A549 (cell line): ENCODE measurements around the gene DHDH. TPM values are rescaled to one million over a fixed set of nuclear protein-coding genes. Genes with fewer than 3 reads are reported as not detected.
A peak's percentile ranks its signal among the peaks of the same experiment; 100 is the strongest.

Experiments
- ATOH8 ChIP-seq: fragments of 250-450 bp; sonication (Bioruptor Pico); IDR thresholded peaks from 2 replicates; pipeline ENCODE4 v1.5.0; 2020; ENCODE audit warnings: low read depth, mild to moderate bottlenecking, moderate library complexity
- BHLHE40 ChIP-seq: IDR thresholded peaks from 2 replicates; pipeline ENCODE4 v1.6.1; 2012; ENCODE audit warnings: low read depth, low read length, inconsistent platforms
- EHF ChIP-seq: fragments of 250-450 bp; sonication (Bioruptor Pico); IDR thresholded peaks from 2 replicates; pipeline ENCODE4 v1.5.0; 2020; ENCODE audit warnings: mild to moderate bottlenecking
- EHMT2 ChIP-seq: fragments of 200-600 bp; sonication (generic); IDR thresholded peaks from 2 replicates; pipeline ENCODE4 v1.6.1; 2016; ENCODE audit warnings: antibody characterized with exemption, low read depth, mild to moderate bottlenecking, moderate library complexity
- ESRRA ChIP-seq: fragments of 150-350 bp; IDR thresholded peaks from 2 replicates; pipeline ENCODE4 v1.6.1; 2014; ENCODE audit warnings: mild to moderate bottlenecking, low read length, borderline replicate concordance
- FOSB ChIP-seq: fragments of 250-450 bp; sonication (Bioruptor Pico); IDR thresholded peaks from 2 replicates; pipeline ENCODE4 v1.5.0; 2020; ENCODE audit warnings: mild to moderate bottlenecking, moderate library complexity
- GATA3 ChIP-seq: IDR thresholded peaks from 2 replicates; pipeline ENCODE4 v1.6.1; 2012; ENCODE audit warnings: borderline replicate concordance
- HOXA7 ChIP-seq: fragments of 250-450 bp; sonication (Bioruptor Pico); IDR thresholded peaks from 2 replicates; pipeline ENCODE4 v1.5.0; 2020; ENCODE audit warnings: mild to moderate bottlenecking, moderate library complexity
- HOXB5 ChIP-seq: fragments of 250-450 bp; sonication (Bioruptor Pico); IDR thresholded peaks from 2 replicates; pipeline ENCODE4 v1.5.0; 2020; ENCODE audit warnings: mild to moderate bottlenecking, moderate library complexity
- JUNB ChIP-seq: fragments of >200 bp; sonication (Bioruptor Twin); formaldehyde crosslinking; IDR thresholded peaks from 2 replicates; pipeline ENCODE4 v1.6.1; 2016
- KDM1A ChIP-seq: fragments of 200-600 bp; sonication (generic); IDR thresholded peaks from 2 replicates; pipeline ENCODE4 v1.6.1; 2016; ENCODE audit warnings: low read depth, mild to moderate bottlenecking
- MAFK ChIP-seq: fragments of 450-650 bp; IDR thresholded peaks from 2 replicates; pipeline ENCODE4 v1.6.1; 2014; ENCODE audit not compliant: partially characterized antibody
- MAX ChIP-seq: IDR thresholded peaks from 2 replicates; pipeline ENCODE4 v1.6.1; 2012
- MAZ ChIP-seq: fragments of 150-350 bp; IDR thresholded peaks from 2 replicates; pipeline ENCODE4 v1.6.1; 2014; ENCODE audit warnings: antibody characterized with exemption, low read depth, low read length, borderline replicate concordance
- PHF8 ChIP-seq: fragments of 200-600 bp; sonication (generic); IDR thresholded peaks from 2 replicates; pipeline ENCODE4 v1.6.1; 2016; ENCODE audit warnings: low read depth, mild to moderate bottlenecking, antibody characterized with exemption, moderate library complexity, borderline replicate concordance
- POLR2A ChIP-seq: IDR thresholded peaks from 2 replicates; pipeline ENCODE4 v1.6.1; 2012; ENCODE audit warnings: mild to moderate bottlenecking, low read length
- RNF2 ChIP-seq: fragments of 200-600 bp; sonication (generic); IDR thresholded peaks from 2 replicates; pipeline ENCODE4 v1.6.1; 2016; ENCODE audit warnings: low read depth, mild to moderate bottlenecking, antibody characterized with exemption, moderate library complexity, borderline replicate concordance
- SMC3 ChIP-seq: fragments of >200 bp; sonication (Bioruptor Twin); formaldehyde crosslinking; IDR thresholded peaks from 3 replicates; pipeline ENCODE4 v1.6.1; 2018; ENCODE audit warnings: inconsistent platforms
- SREBF2 ChIP-seq: fragments of 450-650 bp; IDR thresholded peaks from 2 replicates; pipeline ENCODE4 v1.6.1; 2014; ENCODE audit warnings: mild to moderate bottlenecking, moderate library complexity
- TFCP2L1 ChIP-seq: fragments of 250-450 bp; sonication (Bioruptor Pico); IDR thresholded peaks from 2 replicates; pipeline ENCODE4 v1.5.0; 2021; ENCODE audit warnings: mild to moderate bottlenecking
- TP53 ChIP-seq: fragments of 250-450 bp; sonication (Bioruptor Pico); IDR thresholded peaks from 2 replicates; pipeline ENCODE4 v1.5.0; 2021; ENCODE audit warnings: mild to moderate bottlenecking, moderate library complexity
- ZFP36 ChIP-seq: fragments of 450-650 bp; IDR thresholded peaks from 2 replicates; pipeline ENCODE4 v1.6.1; 2014; ENCODE audit warnings: borderline replicate concordance; ENCODE audit not compliant: partially characterized antibody
- ZSCAN20 ChIP-seq: fragments of 250-450 bp; sonication (Bioruptor Pico); IDR thresholded peaks from 2 replicates; pipeline ENCODE4 v1.8.0; 2022; ENCODE audit warnings: mild to moderate bottlenecking, moderate library complexity
- polyA plus RNA-seq, 4 experiments: library from polyadenylated mRNA; depleted of rRNA in 3 of 4; stranded (reverse); fragments of >200 nt; fragmentation: RNase III in 1 of 4; extraction: RNeasy Plus Mini Kit Qiagen cat#74134 plus additional on column Dnase treatment in 1 of 4; gene quantifications; 2 replicates in 3 of 4; 3 replicates in 1 of 4; pipeline ENCODE4 v1.2.3, GENCODE V29; 2011 to 2017
- TF ChIP-seq, protein P1 (sequence below): fragments of 200-600 bp; sonication (generic); IDR thresholded peaks from 2 replicates; pipeline ENCODE4 v1.6.1; 2016; ENCODE audit warnings: antibody characterized with exemption, mild to moderate bottlenecking, moderate library complexity
- TF ChIP-seq, protein P2 (sequence below): IDR thresholded peaks from 2 replicates; pipeline ENCODE4 v1.6.1; 2012
- TF ChIP-seq, protein P3 (sequence below): fragments of >200 bp; sonication (Bioruptor Twin); formaldehyde crosslinking; IDR thresholded peaks from 2 replicates; pipeline ENCODE4 v1.6.1; 2016
- TF ChIP-seq, protein P4 (sequence below): fragments of >200 bp; sonication (Bioruptor Twin); formaldehyde crosslinking; IDR thresholded peaks from 3 replicates; pipeline ENCODE4 v1.5.1; 2016
- TF ChIP-seq, protein P5 (sequence below): IDR thresholded peaks from 2 replicates; pipeline ENCODE4 v1.6.1; 2012; ENCODE audit warnings: low read depth, borderline replicate concordance
- TF ChIP-seq, protein P6 (sequence below): fragments of 250-450 bp; sonication (Bioruptor Pico); IDR thresholded peaks from 2 replicates; pipeline ENCODE4 v1.5.0; 2021; ENCODE audit warnings: mild to moderate bottlenecking, moderate library complexity, borderline replicate concordance
- TF ChIP-seq, protein P7 (sequence below): fragments of 450-650 bp; IDR thresholded peaks from 2 replicates; pipeline ENCODE4 v1.6.1; 2014; ENCODE audit warnings: antibody characterized with exemption

The DHDH gene
- polyA plus RNA-seq, 2 of the 4 experiments (the other 2 are of a cell fraction), result 0.78 to 1.2 TPM

DNA sequence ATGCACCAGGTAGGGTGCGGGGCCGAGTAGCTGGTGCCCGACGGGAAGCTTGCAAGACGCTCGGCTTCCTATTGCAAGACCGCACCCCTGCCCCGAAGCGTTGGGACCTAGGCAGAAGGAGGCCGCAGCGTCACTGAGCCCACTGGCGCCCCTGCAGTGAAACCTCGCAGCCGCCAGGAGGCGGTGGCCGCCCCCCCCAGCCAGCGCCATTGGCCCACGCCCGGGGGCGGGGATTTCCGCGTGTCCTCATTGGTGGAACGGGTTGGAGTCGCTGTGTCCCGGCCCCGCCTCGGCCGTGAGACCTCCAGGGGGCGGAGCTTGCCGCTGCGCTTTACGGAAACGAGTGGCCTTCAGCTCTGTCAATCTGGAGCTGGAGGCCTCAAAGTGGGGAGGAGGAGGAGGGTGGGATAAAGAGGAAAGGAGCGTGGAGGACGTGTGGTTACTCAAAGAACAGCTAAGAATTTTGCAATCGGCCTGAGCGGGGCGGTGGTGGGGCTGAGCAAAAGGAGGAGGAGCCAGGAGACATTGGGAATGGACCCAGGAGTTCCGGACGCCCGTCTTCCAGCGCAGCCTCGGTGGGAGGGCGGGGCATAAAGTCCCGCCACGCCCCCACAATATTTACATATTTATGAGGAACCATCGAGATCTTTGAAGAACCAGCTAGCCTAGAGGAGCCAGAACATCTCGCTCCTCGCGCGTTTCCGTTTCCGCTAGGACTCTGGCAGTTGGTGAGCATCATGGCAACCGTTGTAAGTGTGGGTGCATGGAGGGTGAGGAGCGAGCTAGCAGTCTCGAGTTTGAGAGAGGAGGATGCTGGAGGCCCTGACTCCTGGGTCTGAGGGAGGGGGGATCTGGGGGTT lies 59.9 kb downstream of the DHDH start, which contains the start of the genes GYS1 and RUVBL2 (continued):
- TF ChIP-seq, protein P1, sequence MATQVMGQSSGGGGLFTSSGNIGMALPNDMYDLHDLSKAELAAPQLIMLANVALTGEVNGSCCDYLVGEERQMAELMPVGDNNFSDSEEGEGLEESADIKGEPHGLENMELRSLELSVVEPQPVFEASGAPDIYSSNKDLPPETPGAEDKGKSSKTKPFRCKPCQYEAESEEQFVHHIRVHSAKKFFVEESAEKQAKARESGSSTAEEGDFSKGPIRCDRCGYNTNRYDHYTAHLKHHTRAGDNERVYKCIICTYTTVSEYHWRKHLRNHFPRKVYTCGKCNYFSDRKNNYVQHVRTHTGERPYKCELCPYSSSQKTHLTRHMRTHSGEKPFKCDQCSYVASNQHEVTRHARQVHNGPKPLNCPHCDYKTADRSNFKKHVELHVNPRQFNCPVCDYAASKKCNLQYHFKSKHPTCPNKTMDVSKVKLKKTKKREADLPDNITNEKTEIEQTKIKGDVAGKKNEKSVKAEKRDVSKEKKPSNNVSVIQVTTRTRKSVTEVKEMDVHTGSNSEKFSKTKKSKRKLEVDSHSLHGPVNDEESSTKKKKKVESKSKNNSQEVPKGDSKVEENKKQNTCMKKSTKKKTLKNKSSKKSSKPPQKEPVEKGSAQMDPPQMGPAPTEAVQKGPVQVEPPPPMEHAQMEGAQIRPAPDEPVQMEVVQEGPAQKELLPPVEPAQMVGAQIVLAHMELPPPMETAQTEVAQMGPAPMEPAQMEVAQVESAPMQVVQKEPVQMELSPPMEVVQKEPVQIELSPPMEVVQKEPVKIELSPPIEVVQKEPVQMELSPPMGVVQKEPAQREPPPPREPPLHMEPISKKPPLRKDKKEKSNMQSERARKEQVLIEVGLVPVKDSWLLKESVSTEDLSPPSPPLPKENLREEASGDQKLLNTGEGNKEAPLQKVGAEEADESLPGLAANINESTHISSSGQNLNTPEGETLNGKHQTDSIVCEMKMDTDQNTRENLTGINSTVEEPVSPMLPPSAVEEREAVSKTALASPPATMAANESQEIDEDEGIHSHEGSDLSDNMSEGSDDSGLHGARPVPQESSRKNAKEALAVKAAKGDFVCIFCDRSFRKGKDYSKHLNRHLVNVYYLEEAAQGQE, result no peak
- TF ChIP-seq, protein P2, sequence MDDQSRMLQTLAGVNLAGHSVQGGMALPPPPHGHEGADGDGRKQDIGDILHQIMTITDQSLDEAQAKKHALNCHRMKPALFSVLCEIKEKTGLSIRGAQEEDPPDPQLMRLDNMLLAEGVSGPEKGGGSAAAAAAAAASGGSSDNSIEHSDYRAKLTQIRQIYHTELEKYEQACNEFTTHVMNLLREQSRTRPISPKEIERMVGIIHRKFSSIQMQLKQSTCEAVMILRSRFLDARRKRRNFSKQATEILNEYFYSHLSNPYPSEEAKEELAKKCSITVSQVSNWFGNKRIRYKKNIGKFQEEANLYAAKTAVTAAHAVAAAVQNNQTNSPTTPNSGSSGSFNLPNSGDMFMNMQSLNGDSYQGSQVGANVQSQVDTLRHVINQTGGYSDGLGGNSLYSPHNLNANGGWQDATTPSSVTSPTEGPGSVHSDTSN, result peak; percentile 93
- TF ChIP-seq SMC3, result peak; percentile 65; the same call in 2 of the 3 replicates
- no peak for TF ChIP-seq ZFP36
- no peak for TF ChIP-seq TFCP2L1
- no peak for TF ChIP-seq ESRRA
- no peak for TF ChIP-seq BHLHE40
- TF ChIP-seq MAX, result peak; percentile 83
- no peak for TF ChIP-seq TP53
- TF ChIP-seq, protein P3, sequence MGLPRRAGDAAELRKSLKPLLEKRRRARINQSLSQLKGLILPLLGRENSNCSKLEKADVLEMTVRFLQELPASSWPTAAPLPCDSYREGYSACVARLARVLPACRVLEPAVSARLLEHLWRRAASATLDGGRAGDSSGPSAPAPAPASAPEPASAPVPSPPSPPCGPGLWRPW, result no peak
- TF ChIP-seq HOXB5 (CRISPR knock-in tag), result no peak
- no peak for TF ChIP-seq ZSCAN20 (CRISPR knock-in tag)
- TF ChIP-seq, protein P4, sequence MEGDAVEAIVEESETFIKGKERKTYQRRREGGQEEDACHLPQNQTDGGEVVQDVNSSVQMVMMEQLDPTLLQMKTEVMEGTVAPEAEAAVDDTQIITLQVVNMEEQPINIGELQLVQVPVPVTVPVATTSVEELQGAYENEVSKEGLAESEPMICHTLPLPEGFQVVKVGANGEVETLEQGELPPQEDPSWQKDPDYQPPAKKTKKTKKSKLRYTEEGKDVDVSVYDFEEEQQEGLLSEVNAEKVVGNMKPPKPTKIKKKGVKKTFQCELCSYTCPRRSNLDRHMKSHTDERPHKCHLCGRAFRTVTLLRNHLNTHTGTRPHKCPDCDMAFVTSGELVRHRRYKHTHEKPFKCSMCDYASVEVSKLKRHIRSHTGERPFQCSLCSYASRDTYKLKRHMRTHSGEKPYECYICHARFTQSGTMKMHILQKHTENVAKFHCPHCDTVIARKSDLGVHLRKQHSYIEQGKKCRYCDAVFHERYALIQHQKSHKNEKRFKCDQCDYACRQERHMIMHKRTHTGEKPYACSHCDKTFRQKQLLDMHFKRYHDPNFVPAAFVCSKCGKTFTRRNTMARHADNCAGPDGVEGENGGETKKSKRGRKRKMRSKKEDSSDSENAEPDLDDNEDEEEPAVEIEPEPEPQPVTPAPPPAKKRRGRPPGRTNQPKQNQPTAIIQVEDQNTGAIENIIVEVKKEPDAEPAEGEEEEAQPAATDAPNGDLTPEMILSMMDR, result peak; percentile 82
- TF ChIP-seq, protein P5, sequence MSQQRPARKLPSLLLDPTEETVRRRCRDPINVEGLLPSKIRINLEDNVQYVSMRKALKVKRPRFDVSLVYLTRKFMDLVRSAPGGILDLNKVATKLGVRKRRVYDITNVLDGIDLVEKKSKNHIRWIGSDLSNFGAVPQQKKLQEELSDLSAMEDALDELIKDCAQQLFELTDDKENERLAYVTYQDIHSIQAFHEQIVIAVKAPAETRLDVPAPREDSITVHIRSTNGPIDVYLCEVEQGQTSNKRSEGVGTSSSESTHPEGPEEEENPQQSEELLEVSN, result peak; percentile 38; the same call in 1 of the 2 replicates
- TF ChIP-seq EHMT2, result no peak
- no peak for TF ChIP-seq MAZ
- no peak for TF ChIP-seq FOSB (CRISPR knock-in tag)
- no peak for TF ChIP-seq EHF (CRISPR knock-in tag)
- peak; percentile 92 for TF ChIP-seq POLR2A
- TF ChIP-seq GATA3, result no peak
- TF ChIP-seq KDM1A, result no peak
- TF ChIP-seq, protein P6, sequence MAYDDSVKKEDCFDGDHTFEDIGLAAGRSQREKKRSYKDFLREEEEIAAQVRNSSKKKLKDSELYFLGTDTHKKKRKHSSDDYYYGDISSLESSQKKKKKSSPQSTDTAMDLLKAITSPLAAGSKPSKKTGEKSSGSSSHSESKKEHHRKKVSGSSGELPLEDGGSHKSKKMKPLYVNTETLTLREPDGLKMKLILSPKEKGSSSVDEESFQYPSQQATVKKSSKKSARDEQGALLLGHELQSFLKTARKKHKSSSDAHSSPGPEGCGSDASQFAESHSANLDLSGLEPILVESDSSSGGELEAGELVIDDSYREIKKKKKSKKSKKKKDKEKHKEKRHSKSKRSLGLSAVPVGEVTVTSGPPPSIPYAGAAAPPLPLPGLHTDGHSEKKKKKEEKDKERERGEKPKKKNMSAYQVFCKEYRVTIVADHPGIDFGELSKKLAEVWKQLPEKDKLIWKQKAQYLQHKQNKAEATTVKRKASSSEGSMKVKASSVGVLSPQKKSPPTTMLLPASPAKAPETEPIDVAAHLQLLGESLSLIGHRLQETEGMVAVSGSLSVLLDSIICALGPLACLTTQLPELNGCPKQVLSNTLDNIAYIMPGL (CRISPR knock-in tag), result no peak
- TF ChIP-seq SREBF2, result no peak
- no peak for TF ChIP-seq ATOH8 (CRISPR knock-in tag)
- no peak for TF ChIP-seq MAFK
- no peak for TF ChIP-seq JUNB
- TF ChIP-seq, protein P7, sequence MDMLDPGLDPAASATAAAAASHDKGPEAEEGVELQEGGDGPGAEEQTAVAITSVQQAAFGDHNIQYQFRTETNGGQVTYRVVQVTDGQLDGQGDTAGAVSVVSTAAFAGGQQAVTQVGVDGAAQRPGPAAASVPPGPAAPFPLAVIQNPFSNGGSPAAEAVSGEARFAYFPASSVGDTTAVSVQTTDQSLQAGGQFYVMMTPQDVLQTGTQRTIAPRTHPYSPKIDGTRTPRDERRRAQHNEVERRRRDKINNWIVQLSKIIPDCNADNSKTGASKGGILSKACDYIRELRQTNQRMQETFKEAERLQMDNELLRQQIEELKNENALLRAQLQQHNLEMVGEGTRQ, result no peak
- no peak for TF ChIP-seq RNF2
- no peak for TF ChIP-seq HOXA7
- peak; percentile 68; the same call in 1 of the 2 replicates for TF ChIP-seq PHF8
